ENCODE results near the gene GDF10. TPM values are rescaled to one million over a fixed set of nuclear protein-coding genes. Genes with fewer than 3 reads are reported as not detected.

The GDF10 gene
- total RNA-seq, 2 donors from 2014 or later: 0.32 to 28.0 TPM

GRCh38 chr10:47340608-47341170, 40.7 kb downstream of the GDF10 start:
- Histone ChIP-seq H3K27ac (no peak overlapping the region), H3K27me3 (replicated peaks; ENCODE audit: insufficient read depth) (no peaks in the 10 kb centered on the region), H3K4me1 (replicated peaks) (no peaks in the 10 kb centered on the region), H3K4me3 (no peak overlapping the region), H3K9me3 (no peaks in the 10 kb centered on the region), H3K36me3 (no peaks in the 10 kb centered on the region)
- DNase-seq (ENCODE audit: low spot score): no peak
- WGBS: 72% methylated on average over 5 of the region's 5 CpGs
- TF ChIP-seq CTCF (IDR thresholded peaks at IDR 0.05): peak; percentile 52 to 77 (median 64)
- no peak for TF ChIP-seq POLR2AphosphoS5 (IDR thresholded peaks at IDR 0.05)
- TF ChIP-seq POLR2A (IDR thresholded peaks at IDR 0.05): no peak
- intact Hi-C loops (cut with DNase I): no loop called here

GRCh38 chr10:47344996-47345870, 45.2 kb downstream of the GDF10 start:
- no peaks in the 10 kb centered on the region for H3K27me3 ChIP-seq (replicated peaks; ENCODE audit: insufficient read depth)
- H3K27ac ChIP-seq: no peak overlapping the region
- TF ChIP-seq POLR2AphosphoS5 (IDR thresholded peaks at IDR 0.05) (no peak), CTCF (IDR thresholded peaks at IDR 0.05) (no peak), POLR2A (IDR thresholded peaks at IDR 0.05) (no peak)
- no peaks in the 10 kb centered on the region for H3K4me1 ChIP-seq (replicated peaks)
- H3K36me3 ChIP-seq: no peaks in the 10 kb centered on the region
- 85% methylated on average over 13 of the region's 13 CpGs for WGBS
- no peaks in the 10 kb centered on the region for H3K9me3 ChIP-seq
- H3K4me3 ChIP-seq: no peak overlapping the region
- DNase-seq (ENCODE audit: low spot score): no peak
- intact Hi-C loops (cut with DNase I): no loop called here

- 74% methylated on average over 13 of the region's 13 CpGs for WGBS
- no peaks in the 10 kb centered on the region for H3K27me3 ChIP-seq (replicated peaks; ENCODE audit: insufficient read depth)
- H3K9me3 ChIP-seq: no peaks in the 10 kb centered on the region
- intact Hi-C loops (cut with DNase I): no loop called here
- no peak for DNase-seq (ENCODE audit: low spot score)
- no peak overlapping the region for H3K4me3 ChIP-seq
- no peaks in the 10 kb centered on the region for H3K36me3 ChIP-seq
- no peaks in the 10 kb centered on the region for H3K4me1 ChIP-seq (replicated peaks)
- no peak overlapping the region for H3K27ac ChIP-seq
- TF ChIP-seq CTCF (IDR thresholded peaks at IDR 0.05) (no peak), POLR2A (IDR thresholded peaks at IDR 0.05) (no peak), POLR2AphosphoS5 (IDR thresholded peaks at IDR 0.05) (no peak)
These were observed 46.7 kb downstream of the GDF10 start for GRCh38 chr10:47346581-47347302.

- TF ChIP-seq POLR2AphosphoS5 (IDR thresholded peaks at IDR 0.05) (no peak), CTCF (IDR thresholded peaks at IDR 0.05) (no peak), POLR2A (IDR thresholded peaks at IDR 0.05) (no peak)
- no peak overlapping the region for H3K4me3 ChIP-seq
- H3K9me3 ChIP-seq: no peaks in the 10 kb centered on the region
- WGBS: 70% methylated on average over 4 of the region's 4 CpGs
- no peaks in the 10 kb centered on the region for H3K36me3 ChIP-seq
- H3K4me1 ChIP-seq (replicated peaks): no peaks in the 10 kb centered on the region
- DNase-seq (ENCODE audit: low spot score): no peak
- no peak overlapping the region for H3K27ac ChIP-seq
- no peaks in the 10 kb centered on the region for H3K27me3 ChIP-seq (replicated peaks; ENCODE audit: insufficient read depth)
- intact Hi-C loops (cut with DNase I): no loop called here
These were observed 47.3 kb downstream of the GDF10 start for GRCh38 chr10:47347303-47347675.
